Naive thymus-derived CD8-positive, alpha-beta T cell (primary cell): ENCODE data around the gene NABP2. TPM values are rescaled to one million over a fixed set of nuclear protein-coding genes. Genes with fewer than 3 reads are reported as not detected.

Experiments
- ATAC-seq, 2 donors: fragments of 150-1000 bp; cut with Tn5 transposase in 1 of 2; sonication (Bioruptor Pico), chemical (Tn5 transposase) in 1 of 2; 1 replicate in 1 of 2; 2 replicates in 1 of 2; pipeline ENCODE4 v1.10.0; 2021; ENCODE audit warnings: mild to moderate bottlenecking in 2 of 2, moderate library complexity in 2 of 2
- POLR2A ChIA-PET: fragments of 350-600 bp; sonication (Branson Sonifier 250); formaldehyde crosslinking; loops from one replicate; lab custom pipeline; 2021; ENCODE audit warnings: antibody characterized with exemption; lab: Charles Lee
- DNase-seq, 10 donors: peaks; one replicate each; pipeline versions ENCODE4 v3.0.0 to v3.0.0-alpha.2; 2020 to 2022
- H3K27ac Mint-ChIP-seq, 10 donors: one replicate each; pipeline ENCODE4 v1.8.0; 2020 to 2022; ENCODE audit warnings: mild to moderate bottlenecking in 10 of 10, mixed read lengths in 10 of 10, moderate library complexity in 4 of 10, inconsistent platforms in 1 of 10
- H3K27me3 Mint-ChIP-seq, 5 donors: one replicate each; pipeline ENCODE4 v1.8.0; 2021 to 2022; ENCODE audit warnings: mixed read lengths in 5 of 5
- H3K36me3 Mint-ChIP-seq, 3 donors: one replicate each; pipeline ENCODE4 v1.8.0; 2020 to 2022; ENCODE audit warnings: mixed read lengths in 3 of 3, mild to moderate bottlenecking in 2 of 3, inconsistent platforms in 1 of 3
- H3K4me1 Mint-ChIP-seq, 4 donors: one replicate each; pipeline ENCODE4 v1.8.0; 2021 to 2022; ENCODE audit warnings: mixed read lengths in 4 of 4
- H3K4me3 Mint-ChIP-seq, 10 donors: one replicate each; pipeline ENCODE4 v1.8.0; 2020 to 2022; ENCODE audit warnings: mild to moderate bottlenecking in 10 of 10, mixed read lengths in 10 of 10, moderate library complexity in 6 of 10, inconsistent platforms in 1 of 10
- H3K9me3 Mint-ChIP-seq, 9 donors: one replicate each; pipeline ENCODE4 v1.8.0; 2020 to 2022; ENCODE audit warnings: mixed read lengths in 9 of 9, mild to moderate bottlenecking in 3 of 9, inconsistent platforms in 1 of 9, moderate library complexity in 1 of 9
- polyA plus RNA-seq, 3 donors: library from polyadenylated mRNA; unstranded; fragments of 300-500 nt; fragmentation: Illumina TruSeq; gene quantifications; one replicate each; pipeline ENCODE4 v1.2.3, GENCODE V29; 2021
- total RNA-seq, 8 experiments: library from RNA in 2 of 8; stranded (reverse) in 2 of 8; gene quantifications; one replicate each; pipeline ENCODE4 v1.2.3 and lab custom pipeline; 2021 to 2026

NABP2 gene
- total and polyA plus RNA-seq, 5 experiments from 2014 or later: 3.5 to 13.3 (median 3.9) TPM

- no peaks in the 10 kb centered on the region for H3K27me3 Mint-ChIP-seq
- H3K4me1 Mint-ChIP-seq: no peaks in the 10 kb centered on the region
- H3K4me3 Mint-ChIP-seq: no peak overlapping the region
- ATAC-seq (no peak), DNase-seq (no peak)
- H3K9me3 Mint-ChIP-seq: no peaks in the 10 kb centered on the region
- H3K36me3 Mint-ChIP-seq: peaks cover 0 to 79% (median 10%) of the 10 kb centered on the region in 3 donors
- POLR2A ChIA-PET: interaction anchor here (0.6 kb wide), 1 partner anchor 36 kb away, joined by 4 read pairs; no protein-coding TSS in a partner anchor
- H3K27ac Mint-ChIP-seq: peak overlapping the region in 3 of 10 donors; percentile 13 to 81 (median 24)
These were observed 24.6 kb downstream of the NABP2 start for GRCh38 chr12:56248711-56249110.

GRCh38 chr12:56252649-56253048 is 28.5 kb downstream of the NABP2 start:
- ATAC-seq (no peak), DNase-seq (no peak)
- H3K27ac Mint-ChIP-seq: no peak overlapping the region
- peaks cover 11 to 21% (median 18%) of the 10 kb centered on the region in 4 donors for H3K4me1 Mint-ChIP-seq
- peaks cover 0 to 67% (median 10%) of the 10 kb centered on the region in 3 donors for H3K36me3 Mint-ChIP-seq
- H3K27me3 Mint-ChIP-seq: no peaks in the 10 kb centered on the region
- no peaks in the 10 kb centered on the region for H3K9me3 Mint-ChIP-seq
- H3K4me3 Mint-ChIP-seq: no peak overlapping the region
- POLR2A ChIA-PET: interaction anchor here (0.6 to 1.3 kb wide), 3 partner anchors 13 to 31 kb away, joined by 3 to 5 read pairs (median 3); partner anchors contain the start of gene RNF41

- ATAC-seq: no peak
- no peak for DNase-seq
- H3K36me3 Mint-ChIP-seq: peaks cover 0 to 65% (median 10%) of the 10 kb centered on the region in 3 donors
- POLR2A ChIA-PET: interaction anchor here (0.6 to 1.3 kb wide), 3 partner anchors 13 to 203 kb away, joined by 3 to 5 read pairs (median 4); partner anchors contain the start of gene RNF41
- peaks cover 11 to 21% (median 18%) of the 10 kb centered on the region in 4 donors for H3K4me1 Mint-ChIP-seq
- no peaks in the 10 kb centered on the region for H3K27me3 Mint-ChIP-seq
- H3K9me3 Mint-ChIP-seq: no peaks in the 10 kb centered on the region
- H3K4me3 Mint-ChIP-seq: no peak overlapping the region
- no peak overlapping the region for H3K27ac Mint-ChIP-seq
These were observed 28.9 kb downstream of the NABP2 start for GRCh38 chr12:56253091-56253490.

GRCh38 chr12:56255671-56256070 is 31.5 kb downstream of the NABP2 start:
- peaks cover 0 to 51% (median 10%) of the 10 kb centered on the region in 3 donors for H3K36me3 Mint-ChIP-seq
- POLR2A ChIA-PET: interaction anchor here (0.6 to 1.7 kb wide), 4 partner anchors 11 to 105 kb away, joined by 3 to 9 read pairs (median 6); partner anchors contain the start of genes COQ10A, RNF41 and STAT2
- H3K9me3 Mint-ChIP-seq: no peaks in the 10 kb centered on the region
- peaks cover 18 to 28% (median 25%) of the 10 kb centered on the region in 4 donors for H3K4me1 Mint-ChIP-seq
- H3K27ac Mint-ChIP-seq: peak overlapping the region in 3 of 10 donors; percentile 41 to 67 (median 43)
- H3K4me3 Mint-ChIP-seq: peak overlapping the region in 3 of 10 donors; percentile 7 to 84 (median 26)
- H3K27me3 Mint-ChIP-seq: no peaks in the 10 kb centered on the region
- DNase-seq (no peak), ATAC-seq (no peak)

- Mint-ChIP-seq H3K27ac (peak overlapping the region; percentile 48 to 93 (median 76)), H3K4me1 (peaks cover 20 to 28% (median 25%) of the 10 kb centered on the region in 4 donors), H3K27me3 (no peaks in the 10 kb centered on the region), H3K36me3 (peaks cover 0 to 46% (median 10%) of the 10 kb centered on the region in 3 donors), H3K9me3 (no peaks in the 10 kb centered on the region), H3K4me3 (peak overlapping the region; percentile 73 to 92 (median 82))
- ATAC-seq: no peak
- POLR2A ChIA-PET: interaction anchor here (0.5 to 2.7 kb wide), 9 partner anchors 10 to 240 kb away, joined by 3 to 20 read pairs (median 5); partner anchors contain the start of genes COQ10A, RNF41, SMARCC2 and STAT2
- no peak for DNase-seq
These were observed 32.3 kb downstream of the NABP2 start for GRCh38 chr12:56256326-56256960.

GRCh38 chr12:56257071-56257470 is 32.9 kb downstream of the NABP2 start:
- no peak for DNase-seq
- Mint-ChIP-seq H3K4me3 (peak overlapping the region; percentile 73 to 92 (median 82)), H3K4me1 (peaks cover 21 to 28% (median 25%) of the 10 kb centered on the region in 4 donors), H3K36me3 (peaks cover 0 to 39% (median 10%) of the 10 kb centered on the region in 3 donors), H3K27ac (peak overlapping the region; percentile 33 to 93 (median 76)), H3K9me3 (no peaks in the 10 kb centered on the region), H3K27me3 (no peaks in the 10 kb centered on the region)
- ATAC-seq: no peak
- POLR2A ChIA-PET: interaction anchor here (0.6 to 2.7 kb wide), 9 partner anchors 10 to 138 kb away, joined by 3 to 20 read pairs (median 5); partner anchors contain the start of genes COQ10A, CS, RNF41 and SMARCC2

- no peaks in the 10 kb centered on the region for H3K27me3 Mint-ChIP-seq
- peaks cover 21 to 28% (median 25%) of the 10 kb centered on the region in 4 donors for H3K4me1 Mint-ChIP-seq
- H3K36me3 Mint-ChIP-seq: peaks cover 0 to 34% (median 10%) of the 10 kb centered on the region in 3 donors
- peak overlapping the region; percentile 48 to 93 (median 69) for H3K27ac Mint-ChIP-seq
- DNase-seq (no peak), ATAC-seq (peak; percentile 17 to 23)
- no peaks in the 10 kb centered on the region for H3K9me3 Mint-ChIP-seq
- H3K4me3 Mint-ChIP-seq: peak overlapping the region; percentile 73 to 92 (median 82)
- POLR2A ChIA-PET: interaction anchor here (0.5 to 2.7 kb wide), 21 partner anchors 9 to 328 kb away, joined by 3 to 20 read pairs (median 4); partner anchors contain the start of genes CNPY2, COQ10A, CS and ESYT1
These were observed 33.4 kb downstream of the NABP2 start for GRCh38 chr12:56257491-56258067.

GRCh38 chr12:56258068-56258819 is 34.1 kb downstream of the NABP2 start, which contains the start of gene ANKRD52:
TSS of gene ANKRD52 (minus strand) at chr12:56258384. CDS start at chr12:56258269, 115 bp downstream.
- POLR2A ChIA-PET: interaction anchor here (0.5 to 2.7 kb wide), 21 partner anchors 9 to 328 kb away, joined by 3 to 20 read pairs (median 3); partner anchors contain the start of genes CNPY2, COQ10A, CS and ESYT1
- Mint-ChIP-seq H3K36me3 (peaks cover 0 to 28% (median 7%) of the 10 kb centered on the region in 3 donors), H3K4me3 (peak within 1 kb of the TSS; percentile 87 to 94 (median 92)), H3K27me3 (no peaks in the 10 kb centered on the region), H3K4me1 (peaks cover 21 to 28% (median 25%) of the 10 kb centered on the region in 4 donors), H3K9me3 (no peaks in the 10 kb centered on the region), H3K27ac (peak within 1 kb of the TSS; percentile 83 to 96 (median 92))
- peak; percentile 94 for ATAC-seq
- peak; percentile 64 to 88 (median 81) for DNase-seq

GRCh38 chr12:56258820-56259183 is 34.7 kb downstream of the NABP2 start:
- H3K36me3 Mint-ChIP-seq: peaks cover 0 to 22% (median 2%) of the 10 kb centered on the region in 3 donors
- no peak for ATAC-seq
- POLR2A ChIA-PET: interaction anchor here (0.7 to 2.7 kb wide), 13 partner anchors 8 to 202 kb away, joined by 3 to 20 read pairs (median 4); partner anchors contain the start of genes CNPY2, COQ10A, CS and ESYT1

GRCh38 chr12:56260380-56260779 is 36.2 kb downstream of the NABP2 start:
- peaks cover 14 to 26% (median 24%) of the 10 kb centered on the region in 4 donors for H3K4me1 Mint-ChIP-seq
- H3K9me3 Mint-ChIP-seq: no peaks in the 10 kb centered on the region
- peaks cover 0 to 6% (median 0%) of the 10 kb centered on the region in 3 donors for H3K36me3 Mint-ChIP-seq
- ATAC-seq: no peak
- no peak for DNase-seq
- H3K27me3 Mint-ChIP-seq: no peaks in the 10 kb centered on the region
- H3K27ac Mint-ChIP-seq: peak overlapping the region in 1 of 10 donors; percentile 31
- peak overlapping the region in 5 of 10 donors; percentile 2 to 73 (median 18) for H3K4me3 Mint-ChIP-seq
- POLR2A ChIA-PET: interaction anchor here (1.0 kb wide), 1 partner anchor 12 kb away, joined by 3 read pairs; no protein-coding TSS in a partner anchor

More at GRCh38 chr12:56258820-56259183, 34.7 kb downstream of the NABP2 start:
- no peak for DNase-seq
- peak overlapping the region; percentile 87 to 94 (median 92) for H3K4me3 Mint-ChIP-seq
- peak overlapping the region; percentile 83 to 96 (median 92) for H3K27ac Mint-ChIP-seq
- H3K27me3 Mint-ChIP-seq: no peaks in the 10 kb centered on the region
- no peaks in the 10 kb centered on the region for H3K9me3 Mint-ChIP-seq
- peaks cover 21 to 28% (median 25%) of the 10 kb centered on the region in 4 donors for H3K4me1 Mint-ChIP-seq

GRCh38 chr12:56260921-56261320 is 36.8 kb downstream of the NABP2 start:
- POLR2A ChIA-PET: interaction anchor here (1.0 kb wide), 1 partner anchor 12 kb away, joined by 3 read pairs; no protein-coding TSS in a partner anchor
- no peaks in the 10 kb centered on the region for H3K27me3 Mint-ChIP-seq
- no peak for ATAC-seq

More at GRCh38 chr12:56260921-56261320, 36.8 kb downstream of the NABP2 start:
- Mint-ChIP-seq H3K9me3 (no peaks in the 10 kb centered on the region), H3K36me3 (peaks cover 0 to 3% (median 0%) of the 10 kb centered on the region in 3 donors), H3K4me3 (peak overlapping the region in 1 of 10 donors; percentile 1), H3K4me1 (peaks cover 14 to 29% (median 24%) of the 10 kb centered on the region in 4 donors), H3K27ac (peak overlapping the region in 2 of 10 donors; percentile 27 to 45)
- no peak for DNase-seq
